ENCODE results near the gene KCNQ1.

KCNQ1 gene

DNA sequence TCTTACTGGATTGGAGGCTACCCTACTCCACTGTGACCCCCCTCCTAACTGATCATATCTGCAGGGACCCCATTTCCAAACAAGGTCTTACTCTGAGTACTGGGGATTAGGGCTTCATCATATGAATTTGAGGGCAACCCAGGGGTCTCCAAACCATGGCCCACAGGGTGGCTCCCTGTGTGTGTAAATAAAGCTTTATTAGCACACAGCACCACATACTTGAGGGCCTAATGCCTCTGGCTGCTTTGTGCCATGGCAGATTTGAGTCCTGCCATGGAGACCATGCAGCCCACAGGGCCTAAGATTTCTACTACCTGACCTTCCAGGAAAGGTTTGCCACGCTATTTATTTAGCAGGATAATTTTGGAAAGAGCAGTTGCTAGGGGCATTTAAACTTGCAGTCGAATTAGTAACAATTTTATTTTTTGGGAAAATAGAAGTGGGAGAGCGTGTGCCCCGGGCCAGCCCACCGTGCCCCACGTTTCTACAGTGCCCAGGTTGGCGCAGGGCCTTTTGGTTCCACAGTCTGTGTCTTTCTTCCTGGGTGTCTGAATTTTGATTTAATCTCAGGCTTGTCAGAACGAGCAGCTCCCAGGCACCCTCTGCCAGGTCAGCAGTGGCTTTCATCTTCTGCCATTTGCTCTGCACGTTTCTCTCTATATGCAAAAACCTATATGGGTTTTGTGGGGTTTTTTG is 92.3 kb downstream of the KCNQ1 start:
- peaks cover 14% of the 10 kb centered on the region for H3K4me1 Mint-ChIP-seq

DNA sequence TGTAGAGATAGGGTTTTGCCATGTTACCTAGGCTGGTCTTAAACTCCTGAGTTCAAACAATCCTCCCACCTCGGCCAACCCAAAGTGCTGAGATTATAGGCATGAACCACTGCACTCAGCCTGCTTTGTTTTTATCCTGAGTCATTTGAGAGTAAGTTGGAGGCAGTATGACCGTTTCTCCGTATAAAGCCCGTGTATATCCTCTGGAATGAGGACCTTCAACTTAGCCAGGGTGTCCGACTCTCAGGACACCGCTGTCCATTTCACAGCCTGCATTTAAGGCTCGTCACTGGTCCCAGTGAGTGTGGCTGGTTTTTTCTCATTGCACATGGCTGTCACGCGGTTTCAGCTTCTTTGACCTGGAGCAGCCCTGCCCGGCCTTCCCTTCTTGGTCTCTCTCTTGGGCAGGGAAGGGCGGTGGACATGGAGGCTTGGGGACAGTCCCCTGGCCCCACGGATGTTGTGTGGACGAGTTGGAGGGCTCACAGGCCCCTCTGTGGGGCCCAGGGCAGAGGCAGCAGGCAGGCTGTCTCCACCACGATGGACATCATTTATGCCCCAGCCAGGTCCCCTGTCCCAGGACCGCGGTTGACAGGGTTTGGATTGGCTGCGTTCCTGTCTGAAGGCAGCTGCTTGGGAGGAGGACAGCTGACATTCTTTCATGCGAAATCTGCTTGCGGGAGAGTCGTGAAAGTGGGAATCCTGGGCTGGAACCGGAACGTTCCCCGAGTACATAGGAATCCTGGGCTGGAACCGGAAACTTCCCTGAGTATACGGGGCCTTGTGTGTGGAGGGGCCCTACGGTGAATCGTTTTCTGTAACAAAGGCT is 93.3 kb downstream of the KCNQ1 start:
- no peaks in the 10 kb centered on the region for H3K27me3 Mint-ChIP-seq
- no peak overlapping the region for H3K27ac Mint-ChIP-seq
- CTCF ChIA-PET = interaction anchor here (8.3 kb wide), 1 partner anchor 349 kb away, joined by 344 read pairs; the partner anchor contains the start of gene CDKN1C
- H3K4me3 Mint-ChIP-seq = no peak overlapping the region
- H3K36me3 Mint-ChIP-seq = no peaks in the 10 kb centered on the region
- peaks cover 11% of the 10 kb centered on the region for H3K4me1 Mint-ChIP-seq
- no peaks in the 10 kb centered on the region for H3K9me3 Mint-ChIP-seq
- DNase-seq = peak; percentile 13

More for the DNA sequence above, 92.3 kb downstream of the KCNQ1 start:
- CTCF ChIA-PET = interaction anchor here (8.3 kb wide), 1 partner anchor 350 kb away, joined by 344 read pairs; the partner anchor contains the start of gene CDKN1C
- no peaks in the 10 kb centered on the region for H3K9me3 Mint-ChIP-seq
- H3K4me3 Mint-ChIP-seq = no peak overlapping the region
- H3K27ac Mint-ChIP-seq = no peak overlapping the region
- peaks cover 1% of the 10 kb centered on the region for H3K36me3 Mint-ChIP-seq
- H3K27me3 Mint-ChIP-seq = peaks cover 5% of the 10 kb centered on the region
- peak; percentile 10 for DNase-seq

- Mint-ChIP-seq H3K27me3 (no peaks in the 10 kb centered on the region), H3K4me3 (no peak overlapping the region), H3K4me1 (peaks cover 4% of the 10 kb centered on the region), H3K9me3 (no peaks in the 10 kb centered on the region), H3K36me3 (no peaks in the 10 kb centered on the region), H3K27ac (no peak overlapping the region)
- CTCF ChIA-PET = no interaction called here
- DNase-seq = peak; percentile 14
These were observed 94.1 kb downstream of the KCNQ1 start for GRCh38 chr11:2538951-2539350.

- Mint-ChIP-seq H3K27ac (no peak overlapping the region), H3K4me3 (no peak overlapping the region), H3K27me3 (no peaks in the 10 kb centered on the region), H3K4me1 (peaks cover 4% of the 10 kb centered on the region), H3K9me3 (no peaks in the 10 kb centered on the region), H3K36me3 (no peaks in the 10 kb centered on the region)
- CTCF ChIA-PET = no interaction called here
- DNase-seq = peak; percentile 14
These were observed 94.8 kb downstream of the KCNQ1 start for GRCh38 chr11:2539371-2540222.

- Mint-ChIP-seq H3K27ac (no peak overlapping the region), H3K4me3 (no peak overlapping the region), H3K27me3 (no peaks in the 10 kb centered on the region), H3K4me1 (peaks cover 4% of the 10 kb centered on the region), H3K36me3 (no peaks in the 10 kb centered on the region), H3K9me3 (no peaks in the 10 kb centered on the region)
- CTCF ChIA-PET = no interaction called here
- DNase-seq = peak; percentile 9
These were observed 95.6 kb downstream of the KCNQ1 start for GRCh38 chr11:2540223-2540991.

DNA sequence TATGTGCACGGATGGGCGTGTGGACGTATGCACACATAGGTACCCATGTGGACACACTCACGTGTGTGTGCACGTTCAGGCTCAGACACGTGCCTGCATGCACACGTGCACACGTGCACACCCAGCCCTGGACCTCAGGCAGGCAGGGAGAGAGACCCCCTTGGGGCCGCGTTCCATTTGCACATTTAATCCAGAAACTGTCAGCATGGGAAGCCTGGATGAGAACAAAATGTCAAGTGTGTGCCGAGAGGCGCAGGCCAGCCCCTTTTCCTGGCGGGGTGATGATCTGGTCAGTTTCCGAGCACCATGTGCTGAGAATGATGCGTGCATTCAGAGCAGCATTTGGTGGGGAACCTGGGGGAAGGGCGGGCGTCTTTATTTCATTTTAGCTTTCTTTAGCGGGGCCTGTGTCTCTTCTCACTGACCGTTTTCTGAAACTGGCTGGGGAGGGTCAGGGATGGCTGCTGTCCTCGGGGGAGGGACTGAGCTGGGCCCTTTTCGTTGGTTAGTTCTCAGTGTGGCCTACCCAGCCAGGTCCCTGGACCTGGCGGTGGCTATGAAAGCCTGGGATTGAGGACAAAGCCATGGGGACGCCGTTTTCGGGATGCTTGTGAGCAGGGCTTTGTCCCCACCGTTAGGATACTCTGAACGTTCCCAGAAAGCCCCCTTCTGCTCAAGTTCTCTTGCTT is 96.3 kb downstream of the KCNQ1 start:
- DNase-seq = peak; percentile 8
- peaks cover 4% of the 10 kb centered on the region for H3K4me1 Mint-ChIP-seq
- no peak overlapping the region for H3K4me3 Mint-ChIP-seq
- CTCF ChIA-PET = no interaction called here
- H3K27me3 Mint-ChIP-seq = no peaks in the 10 kb centered on the region
- no peak overlapping the region for H3K27ac Mint-ChIP-seq
- H3K9me3 Mint-ChIP-seq = no peaks in the 10 kb centered on the region
- H3K36me3 Mint-ChIP-seq = no peaks in the 10 kb centered on the region

DNA sequence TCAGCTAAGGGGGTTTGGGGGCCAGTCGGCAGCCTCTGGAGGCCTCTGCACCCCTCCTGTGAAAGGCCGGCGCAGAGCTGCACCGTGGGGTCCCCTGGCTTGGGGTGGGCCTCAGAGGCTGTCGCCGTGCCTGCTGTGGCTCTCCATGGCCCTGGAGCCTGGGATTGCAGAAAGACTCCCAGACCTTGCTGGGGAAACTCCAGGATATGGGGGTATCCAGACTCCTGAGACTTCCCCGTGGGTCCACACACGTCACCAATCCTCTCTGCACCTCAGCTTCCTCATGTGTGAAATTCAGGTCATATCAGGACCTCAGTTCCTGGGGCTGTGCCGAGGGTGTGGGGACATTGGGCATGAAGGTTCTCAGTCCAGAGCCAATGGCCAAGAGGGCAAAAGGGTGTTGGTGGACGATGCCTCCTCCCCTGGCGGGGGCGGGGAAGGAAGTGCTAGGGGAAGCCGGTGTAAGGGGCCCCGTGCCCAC is 97.1 kb downstream of the KCNQ1 start:
- CTCF ChIA-PET = no interaction called here
- no peak overlapping the region for H3K27ac Mint-ChIP-seq
- no peaks in the 10 kb centered on the region for H3K9me3 Mint-ChIP-seq
- DNase-seq = peak; percentile 15
- no peaks in the 10 kb centered on the region for H3K36me3 Mint-ChIP-seq
- no peaks in the 10 kb centered on the region for H3K27me3 Mint-ChIP-seq
- no peak overlapping the region for H3K4me3 Mint-ChIP-seq
- peaks cover 4% of the 10 kb centered on the region for H3K4me1 Mint-ChIP-seq

DNA sequence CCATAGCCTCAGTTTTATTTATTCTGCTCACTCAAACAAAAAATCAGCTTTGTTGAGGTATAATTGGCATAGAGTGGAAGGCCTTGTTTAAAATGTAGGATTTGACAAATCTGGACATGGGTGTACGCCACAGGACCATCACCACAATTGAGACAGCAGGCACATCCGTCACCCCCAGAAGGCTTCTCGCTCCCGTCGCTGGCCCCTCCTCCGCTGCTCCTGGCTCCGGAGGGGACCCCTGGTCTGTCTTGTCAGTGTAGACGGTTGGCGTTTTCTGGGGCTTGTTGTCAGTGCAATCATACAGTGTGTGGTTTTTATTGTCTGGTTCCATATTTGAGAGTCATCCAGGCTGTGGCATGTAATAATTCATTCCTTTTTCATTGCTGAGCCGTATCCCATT is 97.6 kb downstream of the KCNQ1 start:
- CTCF ChIA-PET = no interaction called here
- Mint-ChIP-seq H3K4me1 (peaks cover 4% of the 10 kb centered on the region), H3K27me3 (no peaks in the 10 kb centered on the region), H3K4me3 (no peak overlapping the region), H3K27ac (no peak overlapping the region), H3K36me3 (no peaks in the 10 kb centered on the region), H3K9me3 (no peaks in the 10 kb centered on the region)
- peak; percentile 17 for DNase-seq

GRCh38 chr11:2547806-2548205 is 103.0 kb downstream of the KCNQ1 start:
- H3K27me3 Mint-ChIP-seq = no peaks in the 10 kb centered on the region
- peak; percentile 14 for DNase-seq
- CTCF ChIA-PET = interaction anchor here (2.3 kb wide), 1 partner anchor 15 kb away, joined by 5 read pairs; no protein-coding TSS in a partner anchor
- H3K4me3 Mint-ChIP-seq = no peak overlapping the region
- no peak overlapping the region for H3K27ac Mint-ChIP-seq
- no peaks in the 10 kb centered on the region for H3K9me3 Mint-ChIP-seq
- no peaks in the 10 kb centered on the region for H3K36me3 Mint-ChIP-seq
- H3K4me1 Mint-ChIP-seq = peaks cover 3% of the 10 kb centered on the region

DNA sequence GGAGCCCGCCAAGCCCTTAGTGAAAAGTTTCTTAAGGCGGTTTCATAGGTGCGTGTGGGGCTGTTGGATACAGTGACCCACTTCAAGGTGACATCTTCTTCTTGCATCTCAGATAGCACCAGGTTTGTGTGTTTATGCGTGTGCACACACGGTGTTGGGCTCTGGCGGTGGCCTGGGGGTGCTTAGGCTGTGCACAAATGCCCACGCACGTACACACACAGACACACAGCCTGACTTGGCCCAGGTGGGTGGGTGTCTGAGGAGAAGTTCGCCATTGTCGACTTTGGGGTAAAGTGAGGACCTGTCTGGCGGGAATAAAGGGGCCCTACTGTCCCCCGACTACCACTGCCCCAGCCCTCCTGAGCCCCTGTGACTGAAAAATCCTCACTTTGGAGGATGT is 103.8 kb downstream of the KCNQ1 start:
- no peaks in the 10 kb centered on the region for H3K27me3 Mint-ChIP-seq
- H3K4me3 Mint-ChIP-seq = no peak overlapping the region
- DNase-seq = peak; percentile 18
- peaks cover 3% of the 10 kb centered on the region for H3K4me1 Mint-ChIP-seq
- CTCF ChIA-PET = interaction anchor here (2.3 kb wide), 1 partner anchor 15 kb away, joined by 5 read pairs; no protein-coding TSS in a partner anchor
- H3K27ac Mint-ChIP-seq = no peak overlapping the region
- no peaks in the 10 kb centered on the region for H3K36me3 Mint-ChIP-seq
- no peaks in the 10 kb centered on the region for H3K9me3 Mint-ChIP-seq

- H3K27me3 Mint-ChIP-seq = no peaks in the 10 kb centered on the region
- H3K4me1 Mint-ChIP-seq = peaks cover 3% of the 10 kb centered on the region
- CTCF ChIA-PET = interaction anchor here (2.3 kb wide), 1 partner anchor 16 kb away, joined by 5 read pairs; no protein-coding TSS in a partner anchor
- no peak overlapping the region for H3K27ac Mint-ChIP-seq
- H3K36me3 Mint-ChIP-seq = no peaks in the 10 kb centered on the region
- peak; percentile 10 for DNase-seq
- no peak overlapping the region for H3K4me3 Mint-ChIP-seq
- no peaks in the 10 kb centered on the region for H3K9me3 Mint-ChIP-seq
These were observed 104.3 kb downstream of the KCNQ1 start for GRCh38 chr11:2549080-2549479.

- H3K27me3 Mint-ChIP-seq = no peaks in the 10 kb centered on the region
- no peak overlapping the region for H3K27ac Mint-ChIP-seq
- H3K4me1 Mint-ChIP-seq = peaks cover 3% of the 10 kb centered on the region
- H3K36me3 Mint-ChIP-seq = no peaks in the 10 kb centered on the region
- no peaks in the 10 kb centered on the region for H3K9me3 Mint-ChIP-seq
- CTCF ChIA-PET = no interaction called here
- DNase-seq = peak; percentile 8
- H3K4me3 Mint-ChIP-seq = no peak overlapping the region
These were observed 104.7 kb downstream of the KCNQ1 start for GRCh38 chr11:2549491-2549875.

Measured in activated naive CD4-positive, alpha-beta T cell treated with anti-CD3 and anti-CD28 coated beads, Interleukin-2, amount 10 ng/mL, durations not matched to agents 7 days and 5 days (primary cell).